ENCODE results near the gene HMGCS1. TPM values are rescaled to one million over a fixed set of nuclear protein-coding genes. Genes with fewer than 3 reads are reported as not detected.
"Not testable (repeated sequence)": the region's sequence is repeated elsewhere in the genome, so short reads cannot be mapped to it uniquely, and the experiment has no call there.

Gene HMGCS1
- total and polyA plus RNA-seq, 2 of the 8 experiments (the other 6 are each of a cell fraction or from before 2014, with no cell fraction given), result 63.6 to 236 TPM

GRCh38 chr5:43306954-43307353, 6.3 kb downstream of the HMGCS1 start:
- H2BK120ac ChIP-seq (replicated peaks; ENCODE audit: low read depth, low read length); DNase-seq (ENCODE audit: low read depth in 1 of 2, low spot score in 2 of 2); H3K23me2 ChIP-seq (ENCODE audit: low read depth, low read length); H2AFZ ChIP-seq (ENCODE audit: low read length); H2BK12ac ChIP-seq (ENCODE audit: low read depth, low read length); H3K27me3 ChIP-seq (replicated peaks in 1 of 4; ENCODE audit: control insufficient read depth in 3 of 4, extremely low read depth in 1 of 4, insufficient read depth in 3 of 4, low read length in 3 of 4); FAIRE-seq; H2BK5ac ChIP-seq (ENCODE audit: low read depth, low read length); H2AK5ac ChIP-seq (ENCODE audit: low read depth, low read length); H3K4ac ChIP-seq (replicated peaks; ENCODE audit: insufficient read length, low read depth, low read length); H3K14ac ChIP-seq (ENCODE audit: insufficient read length); H3K27ac ChIP-seq (ENCODE audit: low read depth, low read length); H4K8ac ChIP-seq (ENCODE audit: extremely low read depth, insufficient read depth, low read length); H3K9me3 ChIP-seq (ENCODE audit: insufficient read depth in 2 of 2, low read depth in 1 of 2, low read length in 1 of 2); H2BK15ac ChIP-seq (ENCODE audit: low read length); H3K23ac ChIP-seq (ENCODE audit: insufficient read length); H3K4me3 ChIP-seq (ENCODE audit: extremely low read depth in 1 of 4, insufficient read depth in 2 of 4, low read depth in 3 of 4, low read length in 4 of 4); H3K9ac ChIP-seq (replicated peaks in 1 of 4; ENCODE audit: extremely low read depth in 1 of 4, low read depth in 3 of 4, low read length in 3 of 4); H4K5ac ChIP-seq (ENCODE audit: insufficient read length, low read depth, low read length); H3K4me2 ChIP-seq (ENCODE audit: insufficient read depth in 1 of 2, low read depth in 2 of 2, low read length in 2 of 2); H3K79me1 ChIP-seq (ENCODE audit: low read depth, low read length); H4K91ac ChIP-seq (replicated peaks; ENCODE audit: insufficient read length, low read length); H2BK20ac ChIP-seq (ENCODE audit: low read length); H3K56ac ChIP-seq (replicated peaks; ENCODE audit: insufficient read length, low read depth, low read length); H3K18ac ChIP-seq (ENCODE audit: extremely low read depth, low read length): not testable (repeated sequence)
- Histone ChIP-seq H4K20me1 (replicated peaks in 1 of 2; ENCODE audit: control insufficient read depth in 1 of 2, insufficient read depth in 2 of 2, low read length in 2 of 2) (peaks cover 20 to 39% of the 10 kb centered on the region in 2 experiments), H3K79me2 (ENCODE audit: control insufficient read depth in 1 of 2, insufficient read depth in 2 of 2, low read length in 2 of 2) (peaks cover 32 to 100% of the 10 kb centered on the region in 2 experiments), H3K36me3 (ENCODE audit: control insufficient read depth in 2 of 4, insufficient read depth in 4 of 4, low read length in 3 of 4) (peaks cover 0 to 43% (median 1%) of the 10 kb centered on the region in 4 experiments; a peak in 2 of 8 replicates), H3K4me1 (replicated peaks in 1 of 4; ENCODE audit: control insufficient read depth in 3 of 4, insufficient read depth in 4 of 4, low read length in 3 of 4) (peaks cover 2 to 13% (median 9%) of the 10 kb centered on the region in 4 experiments; a peak in 6 of 7 replicates)
- 85% methylated on average over 5 of the region's 5 CpGs; no CpG with 5 or more reads in 1 of the 2 experiments for WGBS, 2 experiments (ENCODE audit: extremely low coverage in 1 of 2, insufficient coverage in 1 of 2, insufficient read length in 1 of 2, insufficient replicate concordance in 2 of 2, low coverage in 1 of 2, low lambda C conversion rate in 2 of 2, missing lambda C conversion rate in 1 of 2)
- ChIA-PET POLR2A (ENCODE audit: partially characterized antibody) (interaction anchor here (1.0 kb wide), 1 partner anchor 9 kb away, joined by 3 read pairs; no protein-coding TSS in a partner anchor), CTCF (ENCODE audit: partially characterized antibody) (interaction anchor here (0.6 to 3.0 kb wide), 10 partner anchors 11 to 234 kb away, joined by 3 to 27 read pairs (median 6); no protein-coding TSS in a partner anchor)

Measured in H1 (cell line).